Measurements from ENCODE around the gene THSD7B. TPM values are rescaled to one million over a fixed set of nuclear protein-coding genes. Genes with fewer than 3 reads are reported as not detected.

Gene THSD7B
- total and polyA plus RNA-seq, 2 of the 8 experiments (the other 6 are each of a cell fraction or from before 2014, with no cell fraction given) = 0.60 to 2.9 TPM

DNA sequence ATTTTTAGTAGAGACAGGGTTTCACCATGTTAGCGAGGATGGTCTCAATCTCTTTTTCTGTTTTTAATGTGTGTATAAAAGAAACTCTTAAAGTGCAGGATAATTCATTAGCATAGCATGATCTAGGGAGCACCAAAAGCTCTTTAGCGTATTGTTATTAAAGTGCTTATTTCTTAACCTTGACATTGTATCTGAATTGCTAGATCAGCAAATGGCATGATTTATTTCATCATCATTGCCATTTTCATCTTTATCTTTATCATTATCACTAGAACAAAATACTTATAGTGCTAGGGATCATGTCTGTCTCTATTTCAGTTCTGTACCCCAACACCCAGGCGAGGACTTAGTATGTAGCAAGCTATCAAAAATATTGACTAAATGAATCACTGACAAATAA, 805.1 kb downstream of the THSD7B start:
- Histone ChIP-seq H2BK5ac (ENCODE audit: low read depth, low read length) (no peak overlapping the region), H3K9ac (replicated peaks in 1 of 4; ENCODE audit: extremely low read depth in 1 of 4, low read depth in 3 of 4, low read length in 3 of 4) (no peak overlapping the region), H2BK12ac (ENCODE audit: low read depth, low read length) (no peak overlapping the region), H3K36me3 (ENCODE audit: control insufficient read depth in 2 of 4, insufficient read depth in 4 of 4, low read length in 3 of 4) (no peaks in the 10 kb centered on the region), H2BK120ac (replicated peaks; ENCODE audit: low read depth, low read length) (no peak overlapping the region), H4K91ac (replicated peaks; ENCODE audit: insufficient read length, low read length) (no peak overlapping the region), H3K27me3 (replicated peaks in 1 of 4; ENCODE audit: control insufficient read depth in 3 of 4, extremely low read depth in 1 of 4, insufficient read depth in 3 of 4, low read length in 3 of 4) (no peaks in the 10 kb centered on the region), H2BK20ac (ENCODE audit: low read length) (no peak overlapping the region), H3K4me3 (ENCODE audit: extremely low read depth in 1 of 4, insufficient read depth in 2 of 4, low read depth in 3 of 4, low read length in 4 of 4) (no peak overlapping the region), H3K79me2 (ENCODE audit: control insufficient read depth in 1 of 2, insufficient read depth in 2 of 2, low read length in 2 of 2) (no peaks in the 10 kb centered on the region), H4K5ac (ENCODE audit: insufficient read length, low read depth, low read length) (no peak overlapping the region), H2BK15ac (ENCODE audit: low read length) (no peak overlapping the region), H3K23me2 (ENCODE audit: low read depth, low read length) (no peaks in the 10 kb centered on the region), H4K8ac (ENCODE audit: extremely low read depth, insufficient read depth, low read length) (no peak overlapping the region), H3K79me1 (ENCODE audit: low read depth, low read length) (no peaks in the 10 kb centered on the region), H2AK5ac (ENCODE audit: low read depth, low read length) (no peak overlapping the region), H3K4ac (replicated peaks; ENCODE audit: insufficient read length, low read depth, low read length) (no peak overlapping the region), H3K14ac (ENCODE audit: insufficient read length) (no peak overlapping the region), H3K18ac (ENCODE audit: extremely low read depth, low read length) (no peak overlapping the region), H3K23ac (ENCODE audit: insufficient read length) (no peak overlapping the region), H3K9me3 (ENCODE audit: insufficient read depth in 2 of 2, low read depth in 1 of 2, low read length in 1 of 2) (no peaks in the 10 kb centered on the region), H4K20me1 (replicated peaks in 1 of 2; ENCODE audit: control insufficient read depth in 1 of 2, insufficient read depth in 2 of 2, low read length in 2 of 2) (no peaks in the 10 kb centered on the region), H3K56ac (replicated peaks; ENCODE audit: insufficient read length, low read depth, low read length) (no peak overlapping the region), H3K4me1 (replicated peaks in 1 of 4; ENCODE audit: control insufficient read depth in 3 of 4, insufficient read depth in 4 of 4, low read length in 3 of 4) (no peaks in the 10 kb centered on the region), H2AFZ (ENCODE audit: low read length) (no peak overlapping the region), H3K4me2 (ENCODE audit: insufficient read depth in 1 of 2, low read depth in 2 of 2, low read length in 2 of 2) (no peak overlapping the region), H3K27ac (ENCODE audit: low read depth, low read length) (no peak overlapping the region)
- ChIA-PET CTCF (ENCODE audit: partially characterized antibody) (interaction anchor here (1.2 to 1.3 kb wide), 2 partner anchors 22 to 272 kb away, joined by 3 read pairs; no protein-coding TSS in a partner anchor), POLR2A (ENCODE audit: partially characterized antibody) (no interaction called here)
- TF ChIP-seq, protein P1, sequence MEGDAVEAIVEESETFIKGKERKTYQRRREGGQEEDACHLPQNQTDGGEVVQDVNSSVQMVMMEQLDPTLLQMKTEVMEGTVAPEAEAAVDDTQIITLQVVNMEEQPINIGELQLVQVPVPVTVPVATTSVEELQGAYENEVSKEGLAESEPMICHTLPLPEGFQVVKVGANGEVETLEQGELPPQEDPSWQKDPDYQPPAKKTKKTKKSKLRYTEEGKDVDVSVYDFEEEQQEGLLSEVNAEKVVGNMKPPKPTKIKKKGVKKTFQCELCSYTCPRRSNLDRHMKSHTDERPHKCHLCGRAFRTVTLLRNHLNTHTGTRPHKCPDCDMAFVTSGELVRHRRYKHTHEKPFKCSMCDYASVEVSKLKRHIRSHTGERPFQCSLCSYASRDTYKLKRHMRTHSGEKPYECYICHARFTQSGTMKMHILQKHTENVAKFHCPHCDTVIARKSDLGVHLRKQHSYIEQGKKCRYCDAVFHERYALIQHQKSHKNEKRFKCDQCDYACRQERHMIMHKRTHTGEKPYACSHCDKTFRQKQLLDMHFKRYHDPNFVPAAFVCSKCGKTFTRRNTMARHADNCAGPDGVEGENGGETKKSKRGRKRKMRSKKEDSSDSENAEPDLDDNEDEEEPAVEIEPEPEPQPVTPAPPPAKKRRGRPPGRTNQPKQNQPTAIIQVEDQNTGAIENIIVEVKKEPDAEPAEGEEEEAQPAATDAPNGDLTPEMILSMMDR (IDR thresholded peaks at IDR 0.05; ENCODE audit: control extremely low read depth in 1 of 3, insufficient read depth in 1 of 3, low read depth in 1 of 3, low read length in 3 of 3) = no peak
- no peak for TF ChIP-seq GABPA (IDR thresholded peaks at IDR 0.05; ENCODE audit: borderline replicate concordance, insufficient read depth, low read length)
- 100% methylated on average over 3 of the region's 3 CpGs; no CpG with 5 or more reads in 1 of the 2 experiments for WGBS, 2 experiments (ENCODE audit: extremely low coverage in 1 of 2, insufficient coverage in 1 of 2, insufficient read length in 1 of 2, insufficient replicate concordance in 2 of 2, low coverage in 1 of 2, low lambda C conversion rate in 2 of 2, missing lambda C conversion rate in 1 of 2)
- DNase-seq (ENCODE audit: low read depth in 1 of 2, low spot score in 2 of 2) (no peak), FAIRE-seq (no peak)
